ENCODE results near the gene CCN6. TPM values are rescaled to one million over a fixed set of nuclear protein-coding genes. Genes with fewer than 3 reads are reported as not detected.

Gene CCN6
- total RNA-seq, 4 donors from 2014 or later: not detected

- Histone ChIP-seq H3K27me3 (no peaks in the 10 kb centered on the region), H3K4me1 (no peaks in the 10 kb centered on the region), H3K36me3 (no peaks in the 10 kb centered on the region), H3K27ac (no peak overlapping the region), H3K9me3 (no peaks in the 10 kb centered on the region), H3K4me3 (no peak overlapping the region)
- intact Hi-C loops (cut with DNase I; ENCODE audit: low total_unique reads): no loop called here
- no peak for DNase-seq
- TF ChIP-seq CTCF (IDR thresholded peaks at IDR 0.05) (no peak), POLR2A (IDR thresholded peaks at IDR 0.05) (no peak)
Observed at GRCh38 chr6:112061605-112062004, 7.7 kb downstream of the CCN6 start.

- no peaks in the 10 kb centered on the region for H3K36me3 ChIP-seq
- intact Hi-C loops (cut with DNase I; ENCODE audit: low total_unique reads): no loop called here
- no peak for TF ChIP-seq POLR2A (IDR thresholded peaks at IDR 0.05)
- no peak for TF ChIP-seq CTCF (IDR thresholded peaks at IDR 0.05)
- no peaks in the 10 kb centered on the region for H3K9me3 ChIP-seq
- DNase-seq: no peak
- no peaks in the 10 kb centered on the region for H3K4me1 ChIP-seq
- no peak overlapping the region for H3K27ac ChIP-seq
- H3K4me3 ChIP-seq: no peak overlapping the region
- no peaks in the 10 kb centered on the region for H3K27me3 ChIP-seq
Observed at GRCh38 chr6:112062966-112063365, 9.1 kb downstream of the CCN6 start.

- no peak for TF ChIP-seq POLR2A (IDR thresholded peaks at IDR 0.05)
- no peak for TF ChIP-seq CTCF (IDR thresholded peaks at IDR 0.05)
- no peak overlapping the region for H3K27ac ChIP-seq
- H3K27me3 ChIP-seq: no peaks in the 10 kb centered on the region
- no peaks in the 10 kb centered on the region for H3K4me1 ChIP-seq
- intact Hi-C loops (cut with DNase I; ENCODE audit: low total_unique reads): no loop called here
- no peak for DNase-seq
- H3K9me3 ChIP-seq: no peaks in the 10 kb centered on the region
- H3K4me3 ChIP-seq: no peak overlapping the region
- H3K36me3 ChIP-seq: no peaks in the 10 kb centered on the region
Observed at GRCh38 chr6:112065426-112065986, 11.6 kb downstream of the CCN6 start.

- Histone ChIP-seq H3K9me3 (no peaks in the 10 kb centered on the region), H3K27me3 (no peaks in the 10 kb centered on the region), H3K4me1 (no peaks in the 10 kb centered on the region), H3K36me3 (no peaks in the 10 kb centered on the region), H3K4me3 (no peak overlapping the region), H3K27ac (no peak overlapping the region)
- intact Hi-C loops (cut with DNase I; ENCODE audit: low total_unique reads): no loop called here
- no peak for DNase-seq
- no peak for TF ChIP-seq CTCF (IDR thresholded peaks at IDR 0.05)
- no peak for TF ChIP-seq POLR2A (IDR thresholded peaks at IDR 0.05)
Observed at GRCh38 chr6:112066606-112067005, 12.7 kb downstream of the CCN6 start.

- no peak overlapping the region for H3K27ac ChIP-seq
- TF ChIP-seq POLR2A (IDR thresholded peaks at IDR 0.05): no peak
- no peak for TF ChIP-seq CTCF (IDR thresholded peaks at IDR 0.05)
- no peak for DNase-seq
- H3K4me1 ChIP-seq: peaks cover 0 to 3% of the 10 kb centered on the region in 2 donors
- no peak overlapping the region for H3K4me3 ChIP-seq
- intact Hi-C loops (cut with DNase I; ENCODE audit: low total_unique reads): no loop called here
- no peaks in the 10 kb centered on the region for H3K9me3 ChIP-seq
- H3K36me3 ChIP-seq: no peaks in the 10 kb centered on the region
- H3K27me3 ChIP-seq: no peaks in the 10 kb centered on the region
Observed at GRCh38 chr6:112081569-112081968, 27.7 kb downstream of the CCN6 start.
